Mononuclear cell (primary cell): ENCODE data around the gene CWH43. TPM values are rescaled to one million over a fixed set of nuclear protein-coding genes. Genes with fewer than 3 reads are reported as not detected.
"Not testable (repeated sequence)": the region's sequence is repeated elsewhere in the genome, so short reads cannot be mapped to it uniquely, and the experiment has no call there.

Source experiments
- H3K27me3 ChIP-seq: 2 replicates; pipeline ENCODE4 v1.6.0; 2011; ENCODE audit warnings: low read length, control low read depth; ENCODE audit not compliant: insufficient read depth
- H3K4me1 ChIP-seq: 2 replicates; pipeline ENCODE4 v1.5.1; 2011; ENCODE audit warnings: mild to moderate bottlenecking, low read length, control low read depth; ENCODE audit not compliant: insufficient read depth
- H3K4me3 ChIP-seq: 2 replicates; pipeline ENCODE4 v1.5.1; 2011; ENCODE audit warnings: mild to moderate bottlenecking, low read length, moderate library complexity
- H3K9me3 ChIP-seq: 2 replicates; pipeline ENCODE4 v1.5.1; 2011; ENCODE audit warnings: low read depth, mild to moderate bottlenecking, control low read depth, low read length
- total RNA-seq: library from RNA; depleted of rRNA; stranded (reverse); fragments of >200 nt; gene quantifications from one replicate; pipeline ENCODE4 v1.2.3, GENCODE V29; 2012

The CWH43 gene
- total RNA-seq, 1 donor, result not detected

GRCh38 chr4:48962636-48963035 lies 23.4 kb upstream of the CWH43 start:
- no peaks in the 10 kb centered on the region for H3K4me1 ChIP-seq
- H3K9me3 ChIP-seq, result no peaks in the 10 kb centered on the region
- no peaks in the 10 kb centered on the region for H3K27me3 ChIP-seq
- H3K4me3 ChIP-seq, result no peak overlapping the region

GRCh38 chr4:48963042-48963679 lies 22.9 kb upstream of the CWH43 start:
- Histone ChIP-seq H3K27me3 (no peaks in the 10 kb centered on the region), H3K4me3 (no peak overlapping the region), H3K4me1 (no peaks in the 10 kb centered on the region), H3K9me3 (no peaks in the 10 kb centered on the region)

- H3K4me1 ChIP-seq, result no peaks in the 10 kb centered on the region
These were observed 19.0 kb upstream of the CWH43 start for GRCh38 chr4:48967101-48967500.

GRCh38 chr4:48967631-48968030 lies 18.4 kb upstream of the CWH43 start:
- H3K27me3 ChIP-seq, result no peaks in the 10 kb centered on the region

More at GRCh38 chr4:48967101-48967500, 19.0 kb upstream of the CWH43 start:
- Histone ChIP-seq H3K9me3 (no peaks in the 10 kb centered on the region), H3K27me3 (no peaks in the 10 kb centered on the region), H3K4me3 (no peak overlapping the region)

GRCh38 chr4:48968814-48969213 lies 17.3 kb upstream of the CWH43 start:
- Histone ChIP-seq H3K9me3 (no peaks in the 10 kb centered on the region), H3K27me3 (no peaks in the 10 kb centered on the region), H3K4me3 (no peak overlapping the region), H3K4me1 (no peaks in the 10 kb centered on the region)

More at GRCh38 chr4:48967631-48968030, 18.4 kb upstream of the CWH43 start:
- H3K9me3 ChIP-seq, result no peaks in the 10 kb centered on the region
- H3K4me3 ChIP-seq, result no peak overlapping the region
- no peaks in the 10 kb centered on the region for H3K4me1 ChIP-seq

GRCh38 chr4:48970471-48970921 lies 15.6 kb upstream of the CWH43 start:
- H3K4me3 ChIP-seq, result no peak overlapping the region
- H3K4me1 ChIP-seq, result no peaks in the 10 kb centered on the region
- H3K9me3 ChIP-seq, result no peaks in the 10 kb centered on the region
- H3K27me3 ChIP-seq, result peaks cover 4% of the 10 kb centered on the region

GRCh38 chr4:48974979-48975640 lies 11.0 kb upstream of the CWH43 start:
- H3K4me3 ChIP-seq, result no peak overlapping the region
- peaks cover 6% of the 10 kb centered on the region for H3K27me3 ChIP-seq
- no peaks in the 10 kb centered on the region for H3K9me3 ChIP-seq

GRCh38 chr4:48976041-48976440 lies 10.0 kb upstream of the CWH43 start:
- no peaks in the 10 kb centered on the region for H3K4me1 ChIP-seq
- no peak overlapping the region for H3K4me3 ChIP-seq
- H3K27me3 ChIP-seq, result peaks cover 6% of the 10 kb centered on the region
- H3K9me3 ChIP-seq, result no peaks in the 10 kb centered on the region

More at GRCh38 chr4:48974979-48975640, 11.0 kb upstream of the CWH43 start:
- no peaks in the 10 kb centered on the region for H3K4me1 ChIP-seq

GRCh38 chr4:48979914-48980579 lies 6.0 kb upstream of the CWH43 start:
- H3K9me3 ChIP-seq, result no peaks in the 10 kb centered on the region
- H3K4me3 ChIP-seq, result no peak overlapping the region
- no peaks in the 10 kb centered on the region for H3K4me1 ChIP-seq
- H3K27me3 ChIP-seq, result peaks cover 19% of the 10 kb centered on the region

GRCh38 chr4:48984005-48984404 lies 2.1 kb upstream of the CWH43 start:
- not testable (repeated sequence) for H3K4me3 ChIP-seq, H3K4me1 ChIP-seq, H3K9me3 ChIP-seq
- peaks cover 45% of the 10 kb centered on the region for H3K27me3 ChIP-seq

- no peaks in the 10 kb centered on the region for H3K9me3 ChIP-seq
- H3K27me3 ChIP-seq, result peaks cover 51% of the 10 kb centered on the region
- no peak overlapping the region for H3K4me3 ChIP-seq
- no peaks in the 10 kb centered on the region for H3K4me1 ChIP-seq
These were observed 486 bp upstream of the CWH43 start for GRCh38 chr4:48985602-48985975.

GRCh38 chr4:48986654-48987164 lies 634 bp downstream of the CWH43 start:
- no peaks in the 10 kb centered on the region for H3K9me3 ChIP-seq
- H3K27me3 ChIP-seq, result peaks cover 51% of the 10 kb centered on the region
- H3K4me1 ChIP-seq, result no peaks in the 10 kb centered on the region
- H3K4me3 ChIP-seq, result no peak overlapping the region

- Histone ChIP-seq H3K4me1 (no peaks in the 10 kb centered on the region), H3K27me3 (peaks cover 45% of the 10 kb centered on the region), H3K4me3 (no peak overlapping the region), H3K9me3 (no peaks in the 10 kb centered on the region)
These were observed 3.6 kb downstream of the CWH43 start for GRCh38 chr4:48989461-48990203.

- H3K4me3 ChIP-seq, result no peak overlapping the region
- H3K27me3 ChIP-seq, result peaks cover 29% of the 10 kb centered on the region
- no peaks in the 10 kb centered on the region for H3K9me3 ChIP-seq
- no peaks in the 10 kb centered on the region for H3K4me1 ChIP-seq
These were observed 5.3 kb downstream of the CWH43 start for GRCh38 chr4:48991357-48991756.

- Histone ChIP-seq H3K9me3 (no peaks in the 10 kb centered on the region), H3K4me3 (no peak overlapping the region), H3K4me1 (no peaks in the 10 kb centered on the region), H3K27me3 (no peaks in the 10 kb centered on the region)
These were observed 11.9 kb downstream of the CWH43 start for GRCh38 chr4:48997962-48998361.
